HEK293 (cell line): ENCODE measurements around the gene KLK4.

Experiments
- CTCF ChIA-PET: fragments of 350-600 bp; formaldehyde crosslinking; extraction: SDS; loops from one replicate; lab custom pipeline; 2021; ENCODE audit warnings: antibody characterized with exemption; lab: Yijun Ruan, JAX
- POLR2A ChIA-PET: fragments of 300-600 bp; formaldehyde crosslinking; extraction: SDS; loops from one replicate; lab custom pipeline; 2020; ENCODE audit warnings: antibody characterized with exemption, inconsistent platforms; lab: Yijun Ruan, JAX
- H3K27ac ChIP-seq: fragments of 200-500 bp; sonication (Bioruptor generic); 2 replicates; pipeline ENCODE4 v1.5.1; 2014; ENCODE audit warnings: low read depth, low read length, control low read depth, inconsistent platforms; ENCODE audit errors: extremely low read depth
- H3K36me3 ChIP-seq, 2 experiments: fragments of 200-500 bp in 1 of 2; sonication (Bioruptor generic) in 1 of 2; 1 replicate in 1 of 2; 2 replicates in 1 of 2; pipeline ENCODE4 v1.5.1; 2014 to 2017; ENCODE audit warnings: inconsistent platforms in 2 of 2, low read length in 2 of 2; ENCODE audit not compliant: control insufficient read depth in 2 of 2, insufficient read depth in 1 of 2
- H3K4me1 ChIP-seq: fragments of 200-500 bp; sonication (Bioruptor generic); 2 replicates; pipeline ENCODE4 v1.5.1; 2014; ENCODE audit warnings: mild to moderate bottlenecking, low read length, inconsistent platforms; ENCODE audit not compliant: control insufficient read depth, insufficient read depth
- H3K4me3 ChIP-seq: 2 replicates; pipeline ENCODE4 v1.5.1; 2011; ENCODE audit warnings: low read depth, mild to moderate bottlenecking, control low read depth, low read length, moderate library complexity
- H3K9me3 ChIP-seq: fragments of 200-500 bp; sonication (Bioruptor generic); 2 replicates; pipeline ENCODE4 v1.5.1; 2014; ENCODE audit warnings: low read depth, low read length, inconsistent platforms; ENCODE audit not compliant: control insufficient read depth, insufficient read depth
- HIC1 ChIP-seq: fragments of 450-650 bp; formaldehyde crosslinking; IDR thresholded peaks from 2 replicates; pipeline ENCODE4 v1.5.1; 2016; ENCODE audit warnings: missing biosample characterization, missing genetic modification characterization
- OSR2 ChIP-seq: fragments of 450-650 bp; formaldehyde crosslinking; IDR thresholded peaks from 2 replicates; pipeline ENCODE4 v1.5.1; 2016; ENCODE audit warnings: missing biosample characterization, missing genetic modification characterization
- REPIN1 ChIP-seq: fragments of 450-650 bp; formaldehyde crosslinking; IDR thresholded peaks from 2 replicates; pipeline ENCODE4 v1.5.1; 2017; ENCODE audit warnings: missing biosample characterization, missing genetic modification characterization, low read depth
- SP3 ChIP-seq: fragments of 450-650 bp; formaldehyde crosslinking; IDR thresholded peaks from 2 replicates; pipeline ENCODE4 v1.5.1; 2016; ENCODE audit warnings: missing biosample characterization, missing genetic modification characterization
- ZBTB11 ChIP-seq: fragments of 450-650 bp; formaldehyde crosslinking; conservative IDR thresholded peaks from 2 replicates; pipeline ENCODE4 v1.5.1; 2016; ENCODE audit warnings: low read depth, missing biosample characterization, missing genetic modification characterization
- ZBTB17 ChIP-seq: fragments of 450-650 bp; formaldehyde crosslinking; IDR thresholded peaks from 2 replicates; pipeline ENCODE4 v1.5.1; 2016; ENCODE audit warnings: missing biosample characterization, missing genetic modification characterization
- ZBTB6 ChIP-seq: fragments of 450-650 bp; formaldehyde crosslinking; IDR thresholded peaks from 2 replicates; pipeline ENCODE4 v1.5.1; 2017; ENCODE audit warnings: missing biosample characterization, missing genetic modification characterization
- ZNF132 ChIP-seq: fragments of 450-650 bp; formaldehyde crosslinking; IDR thresholded peaks from 2 replicates; pipeline ENCODE4 v1.5.1; 2017; ENCODE audit warnings: missing biosample characterization, missing genetic modification characterization, borderline replicate concordance
- ZNF211 ChIP-seq: fragments of 450-650 bp; formaldehyde crosslinking; IDR thresholded peaks from 2 replicates; pipeline ENCODE4 v1.5.1; 2016; ENCODE audit warnings: low read depth, missing biosample characterization, missing genetic modification characterization
- ZNF274 ChIP-seq, 2 experiments: fragments of 200-500 bp in 1 of 2; fragments of 450-650 bp in 1 of 2; sonication (Bioruptor generic) in 1 of 2; formaldehyde crosslinking in 1 of 2; IDR thresholded peaks; 2 replicates each; pipeline versions ENCODE4 v1.5.1 to v1.6.1; 2014 to 2016; ENCODE audit warnings: borderline replicate concordance in 1 of 2, inconsistent platforms in 1 of 2, low read length in 1 of 2, missing biosample characterization in 1 of 2, missing genetic modification characterization in 1 of 2
- ZNF280D ChIP-seq: fragments of 450-650 bp; formaldehyde crosslinking; IDR thresholded peaks from 2 replicates; pipeline ENCODE4 v1.5.1; 2016; ENCODE audit warnings: missing biosample characterization, missing genetic modification characterization
- ZNF510 ChIP-seq: fragments of 450-650 bp; formaldehyde crosslinking; IDR thresholded peaks from 2 replicates; pipeline ENCODE4 v1.5.1; 2018; ENCODE audit warnings: mild to moderate bottlenecking, missing genetic modification characterization, missing biosample characterization; ENCODE audit not compliant: insufficient replicate concordance
- ZNF596 ChIP-seq: fragments of 450-650 bp; IDR thresholded peaks from 2 replicates; pipeline ENCODE4 v1.5.0; 2018; ENCODE audit warnings: missing biosample characterization, mild to moderate bottlenecking, missing genetic modification characterization, moderate library complexity
- ZNF776 ChIP-seq: fragments of 450-650 bp; formaldehyde crosslinking; IDR thresholded peaks from 2 replicates; pipeline ENCODE4 v1.5.0; 2017; ENCODE audit warnings: missing biosample characterization, missing genetic modification characterization, borderline replicate concordance

Gene KLK4

GRCh38 chr19:50870417-50871089, 40.6 kb downstream of the KLK4 start:
- no peak for TF ChIP-seq ZBTB11 (tag by site-specific recombination)
- no peak for TF ChIP-seq SP3 (tag by site-specific recombination)
- TF ChIP-seq OSR2 (tag by site-specific recombination): no peak
- no peak for TF ChIP-seq ZBTB17 (tag by site-specific recombination)
- no peak for TF ChIP-seq REPIN1
- TF ChIP-seq ZNF280D (tag by site-specific recombination): no peak
- H3K4me3 ChIP-seq: no peak overlapping the region
- H3K9me3 ChIP-seq: no peaks in the 10 kb centered on the region
- CTCF ChIA-PET: interaction anchor here (0.7 kb wide), 1 partner anchor 14 kb away, joined by 5 read pairs; no protein-coding TSS in a partner anchor
- H3K4me1 ChIP-seq: no peaks in the 10 kb centered on the region
- no peaks in the 10 kb centered on the region for H3K36me3 ChIP-seq
- POLR2A ChIA-PET: interaction anchor here (1.5 kb wide), 1 partner anchor 66 kb away, joined by 3 read pairs; no protein-coding TSS in a partner anchor
- H3K27ac ChIP-seq: no peak overlapping the region

- no peaks in the 10 kb centered on the region for H3K9me3 ChIP-seq
- no peak overlapping the region for H3K27ac ChIP-seq
- ChIA-PET CTCF (interaction anchor here (0.7 kb wide), 1 partner anchor 334 kb away, joined by 3 read pairs; no protein-coding TSS in a partner anchor), POLR2A (no interaction called here)
- H3K4me3 ChIP-seq: no peak overlapping the region
- TF ChIP-seq ZNF132 (tag by site-specific recombination) (no peak), ZNF510 (tag by site-specific recombination) (no peak), ZNF596 (tag by site-specific recombination) (no peak), ZBTB6 (tag by site-specific recombination) (no peak), ZNF274 (IDR thresholded peaks at IDR 0.05; ENCODE audit: low read length) (no peak), ZNF274 (tag by site-specific recombination; IDR thresholded peaks at IDR 0.05; ENCODE audit: borderline replicate concordance) (no peak), ZNF776 (tag by site-specific recombination) (no peak), HIC1 (no peak), ZNF211 (tag by site-specific recombination) (no peak)
- no peaks in the 10 kb centered on the region for H3K36me3 ChIP-seq
- H3K4me1 ChIP-seq: no peaks in the 10 kb centered on the region
These were observed 41.7 kb downstream of the KLK4 start for GRCh38 chr19:50869479-50869878.
